RWPE2 (cell line): ENCODE data around the gene HDAC1.
A peak's percentile ranks its signal among the peaks of the same experiment; 100 is the strongest.

Experiments used
- ATAC-seq: fragments of 200-7000 bp; cut with Tn5 transposase; 3 replicates; pipeline ENCODE4 v1.9.1; 2021; ENCODE audit warnings: low read depth
- DNase-seq: peaks from one replicate; pipeline ENCODE4 v3.0.0-alpha.2; 2020; ENCODE audit warnings: low spot score
- H3K27ac ChIP-seq: fragments of 450-650 bp; 2 replicates; pipeline ENCODE4 v1.5.1; 2017; ENCODE audit warnings: mild to moderate bottlenecking; ENCODE audit not compliant: poor library complexity, severe bottlenecking
- H3K27me3 ChIP-seq: fragments of 250-450 bp; sonication (Bioruptor Pico); 2 replicates; pipeline ENCODE4 v1.5.1; 2021; ENCODE audit warnings: mild to moderate bottlenecking, moderate library complexity; ENCODE audit not compliant: insufficient read depth, poor library complexity, severe bottlenecking
- H3K36me3 ChIP-seq: fragments of 250-450 bp; sonication (Bioruptor Pico); 2 replicates; pipeline ENCODE4 v1.5.1; 2020; ENCODE audit warnings: low read depth, mild to moderate bottlenecking, moderate library complexity
- H3K4me1 ChIP-seq: fragments of 250-450 bp; sonication (Bioruptor Pico); 2 replicates; pipeline ENCODE4 v1.5.1; 2021; ENCODE audit warnings: mild to moderate bottlenecking, moderate library complexity; ENCODE audit not compliant: insufficient read depth, poor library complexity, severe bottlenecking
- H3K4me3 ChIP-seq: fragments of 250-450 bp; sonication (Bioruptor Pico); 2 replicates; pipeline ENCODE4 v1.5.1; 2021; ENCODE audit warnings: mild to moderate bottlenecking, moderate library complexity; ENCODE audit not compliant: severe bottlenecking
- H3K9me3 ChIP-seq: fragments of 250-450 bp; sonication (Bioruptor Pico); 2 replicates; pipeline ENCODE4 v1.5.1; 2021; ENCODE audit warnings: mild to moderate bottlenecking, moderate library complexity; ENCODE audit not compliant: severe bottlenecking
- TF ChIP-seq, protein P1 (sequence below): fragments of 450-650 bp; IDR thresholded peaks from one replicate; pipeline ENCODE4 v1.5.1; 2017; ENCODE audit warnings: mild to moderate bottlenecking, moderate library complexity; ENCODE audit not compliant: poor library complexity, severe bottlenecking

The HDAC1 gene

DNA sequence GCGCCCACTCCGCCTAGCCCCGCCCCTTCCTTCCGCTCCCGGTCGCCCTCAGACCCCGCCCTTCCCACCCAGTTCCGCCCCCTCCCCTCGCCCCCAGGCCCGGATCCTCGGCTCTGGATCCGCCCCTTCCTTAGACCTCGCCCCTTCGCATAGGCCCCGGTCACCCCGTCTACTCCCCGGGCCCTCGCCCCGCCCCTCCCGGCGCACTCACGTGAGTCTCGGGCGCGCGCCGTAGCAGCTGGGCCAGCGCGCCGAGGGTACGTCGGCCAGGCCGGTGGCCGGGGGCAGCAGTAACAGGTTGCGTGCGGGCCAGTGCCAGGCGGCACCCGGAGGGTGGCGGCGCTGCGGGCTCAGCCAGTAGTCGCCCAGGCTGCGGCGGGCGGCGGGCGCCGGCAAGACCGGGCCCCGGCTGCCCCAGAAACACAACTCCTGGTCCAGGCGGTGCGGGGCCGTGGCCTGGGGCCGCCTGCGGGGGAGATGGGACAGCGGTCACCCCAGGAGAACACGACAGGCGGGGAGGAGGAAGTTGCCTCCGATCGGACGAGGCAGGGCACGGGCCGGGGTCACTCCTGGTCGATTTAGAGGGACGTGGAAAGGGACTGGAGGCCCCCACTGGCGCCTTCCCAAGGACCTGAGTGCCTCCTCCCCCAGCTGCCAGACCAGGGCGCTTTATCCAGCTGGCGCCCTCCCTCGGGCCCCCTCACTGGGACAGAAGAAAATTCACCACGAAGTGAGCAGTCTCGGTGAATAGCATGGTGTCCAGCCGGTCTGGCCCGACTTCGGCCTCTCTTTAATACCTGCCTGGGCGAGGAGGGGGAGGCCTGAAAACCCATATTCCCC is 59.7 kb downstream of the HDAC1 start:
- H3K27me3 ChIP-seq: no peaks in the 10 kb centered on the region
- H3K4me1 ChIP-seq: peaks cover 12% of the 10 kb centered on the region
- no peaks in the 10 kb centered on the region for H3K9me3 ChIP-seq
- TF ChIP-seq, protein P1, sequence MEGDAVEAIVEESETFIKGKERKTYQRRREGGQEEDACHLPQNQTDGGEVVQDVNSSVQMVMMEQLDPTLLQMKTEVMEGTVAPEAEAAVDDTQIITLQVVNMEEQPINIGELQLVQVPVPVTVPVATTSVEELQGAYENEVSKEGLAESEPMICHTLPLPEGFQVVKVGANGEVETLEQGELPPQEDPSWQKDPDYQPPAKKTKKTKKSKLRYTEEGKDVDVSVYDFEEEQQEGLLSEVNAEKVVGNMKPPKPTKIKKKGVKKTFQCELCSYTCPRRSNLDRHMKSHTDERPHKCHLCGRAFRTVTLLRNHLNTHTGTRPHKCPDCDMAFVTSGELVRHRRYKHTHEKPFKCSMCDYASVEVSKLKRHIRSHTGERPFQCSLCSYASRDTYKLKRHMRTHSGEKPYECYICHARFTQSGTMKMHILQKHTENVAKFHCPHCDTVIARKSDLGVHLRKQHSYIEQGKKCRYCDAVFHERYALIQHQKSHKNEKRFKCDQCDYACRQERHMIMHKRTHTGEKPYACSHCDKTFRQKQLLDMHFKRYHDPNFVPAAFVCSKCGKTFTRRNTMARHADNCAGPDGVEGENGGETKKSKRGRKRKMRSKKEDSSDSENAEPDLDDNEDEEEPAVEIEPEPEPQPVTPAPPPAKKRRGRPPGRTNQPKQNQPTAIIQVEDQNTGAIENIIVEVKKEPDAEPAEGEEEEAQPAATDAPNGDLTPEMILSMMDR: peak; percentile 24
- H3K36me3 ChIP-seq: no peaks in the 10 kb centered on the region
- peak; percentile 87 for ATAC-seq
- peak overlapping the region; percentile 51 for H3K27ac ChIP-seq
- DNase-seq: peak; percentile 91
- peak overlapping the region; percentile 53 for H3K4me3 ChIP-seq

DNA sequence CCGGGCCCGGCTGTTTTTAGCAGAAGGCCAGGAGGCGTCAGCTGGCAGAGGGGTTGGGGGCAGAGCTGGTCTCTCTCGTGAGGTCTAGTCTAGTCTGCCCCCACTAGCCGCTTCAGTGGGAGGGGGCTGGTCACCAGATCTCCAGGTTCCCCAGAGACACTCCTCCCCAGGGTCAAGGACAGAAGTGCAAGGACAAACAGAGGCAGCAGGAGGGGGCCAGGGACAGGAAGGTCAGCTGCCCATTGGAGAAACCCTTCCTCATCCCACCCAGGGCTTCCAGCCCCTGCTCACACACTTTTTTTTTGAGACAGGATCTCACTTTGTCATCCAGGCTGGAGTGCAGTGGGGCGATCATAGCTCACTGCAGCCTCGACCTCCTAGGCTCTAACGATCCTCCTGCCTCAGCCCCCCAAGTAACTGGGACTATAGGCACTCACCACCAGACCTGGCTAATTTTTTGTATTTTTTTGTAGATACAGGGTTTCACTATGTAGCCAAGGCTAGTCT is 60.4 kb downstream of the HDAC1 start:
- H3K4me1 ChIP-seq: peaks cover 12% of the 10 kb centered on the region
- peak overlapping the region; percentile 51 for H3K27ac ChIP-seq
- H3K9me3 ChIP-seq: no peaks in the 10 kb centered on the region
- no peak for DNase-seq
- TF ChIP-seq, protein P1: no peak
- H3K4me3 ChIP-seq: peak overlapping the region; percentile 53
- ATAC-seq: no peak
- H3K27me3 ChIP-seq: no peaks in the 10 kb centered on the region
- H3K36me3 ChIP-seq: no peaks in the 10 kb centered on the region

DNA sequence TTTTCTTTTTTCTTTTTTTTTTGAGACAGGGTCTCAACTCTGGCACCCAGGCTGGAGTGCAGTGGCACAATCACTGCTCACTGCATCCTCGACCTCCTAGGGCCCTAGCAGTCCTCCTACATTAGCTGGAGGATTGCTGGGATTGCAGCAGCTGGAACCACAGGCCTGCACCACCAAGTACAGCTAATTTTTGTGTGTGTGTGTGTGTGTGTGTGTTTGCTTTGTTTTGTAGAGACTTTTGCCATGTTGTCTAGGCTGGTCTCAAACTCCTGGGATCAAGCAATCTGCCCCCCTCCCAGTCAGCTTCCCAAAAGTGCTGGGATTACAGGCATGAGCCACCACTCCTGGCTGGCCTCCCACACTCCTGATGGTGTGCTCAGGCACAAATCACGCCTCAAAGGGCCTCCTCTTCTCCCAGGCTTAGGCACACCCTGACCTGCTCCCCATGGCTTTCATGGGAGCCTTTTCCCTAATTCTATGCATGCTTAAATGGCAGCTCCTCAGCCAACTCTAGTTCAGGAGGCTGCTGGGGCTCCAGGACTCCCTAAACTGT is 61.0 kb downstream of the HDAC1 start:
- Histone ChIP-seq H3K27ac (peak overlapping the region; percentile 51), H3K4me3 (no peak overlapping the region), H3K9me3 (no peaks in the 10 kb centered on the region), H3K36me3 (no peaks in the 10 kb centered on the region), H3K4me1 (peaks cover 12% of the 10 kb centered on the region), H3K27me3 (no peaks in the 10 kb centered on the region)
- TF ChIP-seq, protein P1: no peak
- DNase-seq (no peak), ATAC-seq (no peak)

DNA sequence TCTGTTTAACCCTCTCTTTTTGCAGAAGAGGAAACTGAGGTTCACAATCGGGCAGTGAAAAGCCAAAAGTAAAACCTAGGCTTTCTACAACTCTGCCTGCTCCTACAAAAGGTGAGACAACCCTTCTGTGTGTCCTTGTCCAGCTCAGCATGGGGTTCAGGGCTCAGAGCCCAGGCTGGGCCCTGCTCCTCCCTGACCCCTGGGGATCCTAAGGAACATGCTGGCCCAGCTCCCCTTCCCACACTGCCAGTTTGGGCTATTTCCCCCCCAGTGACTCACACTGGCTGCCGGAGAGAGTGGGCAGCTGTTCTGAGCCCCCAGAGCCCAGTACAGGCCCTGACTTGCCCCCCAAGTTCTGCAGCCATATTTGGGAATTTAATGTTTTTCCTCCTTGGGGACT is 61.5 kb downstream of the HDAC1 start:
- TF ChIP-seq, protein P1: no peak
- no peak for ATAC-seq
- peaks cover 12% of the 10 kb centered on the region for H3K4me1 ChIP-seq
- no peak for DNase-seq
- peak overlapping the region; percentile 8 for H3K27ac ChIP-seq
- H3K9me3 ChIP-seq: no peaks in the 10 kb centered on the region
- no peaks in the 10 kb centered on the region for H3K36me3 ChIP-seq
- no peaks in the 10 kb centered on the region for H3K27me3 ChIP-seq
- H3K4me3 ChIP-seq: no peak overlapping the region
